HCT116 (cell line): ENCODE data around the gene HERC2.

ENCODE experiments used
- CTCF ChIP-seq, 3 experiments: fragments of 200-600 bp in 1 of 3; sonication (generic) in 1 of 3; IDR thresholded peaks in 2 of 3; conservative IDR thresholded peaks in 1 of 3; 2 replicates each; pipeline ENCODE4 v1.5.1; 2012 to 2017; ENCODE audit warnings: low read depth in 2 of 3, low read length in 2 of 3, antibody characterized with exemption in 1 of 3, borderline replicate concordance in 1 of 3, control low read depth in 1 of 3, mild to moderate bottlenecking in 1 of 3, mixed read lengths in 1 of 3, mixed run types in 1 of 3, moderate library complexity in 1 of 3; ENCODE audit not compliant: insufficient read depth in 1 of 3
- REST ChIP-seq: IDR thresholded peaks from 2 replicates; pipeline ENCODE4 v1.6.1; 2012; ENCODE audit warnings: low read depth
- SRF ChIP-seq: IDR thresholded peaks from 2 replicates; pipeline ENCODE4 v1.6.1; 2012; ENCODE audit warnings: low read depth
- ZNF274 ChIP-seq: fragments of 200-500 bp; sonication (Bioruptor generic); IDR thresholded peaks from 2 replicates; pipeline ENCODE4 v1.6.1; 2014; ENCODE audit warnings: mild to moderate bottlenecking, low read depth, low read length, inconsistent platforms

- TF ChIP-seq ZNF274 = no peak
- no peak for TF ChIP-seq CTCF (IDR thresholded peaks at IDR 0.05 in 2 of 3, conservative IDR thresholded peaks at IDR 0.05 in 1 of 3; ENCODE audit: borderline replicate concordance in 1 of 3, insufficient read depth in 1 of 3, low read depth in 2 of 3, low read length in 2 of 3)
- TF ChIP-seq REST = no peak
- TF ChIP-seq SRF = no peak
These were observed 140.6 kb downstream of the HERC2 start for GRCh38 chr15:28181366-28181765.
